K562 (cell line): Measurements from ENCODE around the gene KHDRBS2. TPM values are rescaled to one million over a fixed set of nuclear protein-coding genes. Genes with fewer than 3 reads are reported as not detected.

Source experiments
- ATAC-seq: fragments of 200-7000 bp; cut with Tn5 transposase; 3 replicates; pipeline ENCODE4 v1.9.1; 2020; ENCODE audit warnings: moderate library complexity
- BruUV-seq: library from RNA; stranded (reverse); fragments of 400-500 nt; replicated peaks from 2 replicates; lab custom pipeline; 2021; lab: Mats Ljungman, UMichigan
- CTCF ChIA-PET: fragments of 300-600 bp; formaldehyde crosslinking; extraction: SDS; loops from one replicate; lab custom pipeline; 2021; ENCODE audit warnings: low intra/inter-chr PET ratio; lab: Yijun Ruan, JAX
- POLR2A ChIA-PET: fragments of 300-600, 350-650 bp; sonication (Branson Sonifier 250); formaldehyde crosslinking; extraction: SDS; loops from one replicate; lab custom pipeline; 2021; ENCODE audit warnings: antibody characterized with exemption, inconsistent platforms; lab: Yijun Ruan, JAX
- DNase-seq, 4 experiments: peaks; one replicate each; pipeline versions ENCODE4 v3.0.0 to v3.0.0-alpha.2; 2011 to 2018; ENCODE audit warnings: low spot score in 3 of 4, mixed read lengths in 3 of 4; ENCODE audit errors: extremely low read depth in 1 of 4
- FAIRE-seq: peaks from 2 replicates; lab custom pipeline; 2011; peaks lifted over from hg19 to GRCh38; lab: Jason Lieb, UNC
- H2AFZ ChIP-seq: 2 replicates; pipeline ENCODE4 v1.6.0; 2011; ENCODE audit warnings: low read depth, low read length, control low read depth, inconsistent platforms
- H3K27ac ChIP-seq: fragments of 200-600 bp; 3 replicates; pipeline ENCODE4 v1.8.0; 2011; ENCODE audit warnings: low read depth, mild to moderate bottlenecking, control low read depth, inconsistent platforms, low read length, moderate library complexity, mixed read lengths; ENCODE audit errors: extremely low read depth
- H3K27me3 ChIP-seq, 2 experiments: fragments of 300-600 bp in 1 of 2; 2 replicates in 1 of 2; 3 replicates in 1 of 2; pipeline versions ENCODE4 v1.6.0 to v1.8.0; 2011; ENCODE audit warnings: inconsistent platforms in 2 of 2, low read length in 2 of 2, mild to moderate bottlenecking in 1 of 2, mixed read lengths in 1 of 2, moderate library complexity in 1 of 2; ENCODE audit not compliant: control insufficient read depth in 2 of 2, insufficient read depth in 2 of 2
- H3K36me3 ChIP-seq: fragments of 300-600 bp; 3 replicates; pipeline ENCODE4 v1.8.0; 2011; ENCODE audit warnings: mild to moderate bottlenecking, low read length, inconsistent platforms; ENCODE audit not compliant: control insufficient read depth, insufficient read depth
- H3K4me1 ChIP-seq, 2 experiments: fragments of 200-600 bp in 1 of 2; replicated peaks in 1 of 2; 2 replicates in 1 of 2; 3 replicates in 1 of 2; pipeline versions ENCODE4 v1.5.1 to v1.8.0; 2011; ENCODE audit warnings: inconsistent platforms in 2 of 2, low read length in 2 of 2, mild to moderate bottlenecking in 1 of 2, mixed read lengths in 1 of 2, moderate library complexity in 1 of 2; ENCODE audit not compliant: control insufficient read depth in 2 of 2, insufficient read depth in 2 of 2
- H3K4me2 ChIP-seq: 2 replicates; pipeline ENCODE4 v1.6.1; 2011; ENCODE audit warnings: low read length, control low read depth, inconsistent platforms, mixed read lengths; ENCODE audit not compliant: insufficient read depth
- H3K4me3 ChIP-seq: fragments of 200-600 bp; sonication (generic), shearing (Covaris generic); 2 replicates; pipeline ENCODE4 v1.5.1; 2016; ENCODE audit warnings: control low read depth, inconsistent platforms
- H3K79me2 ChIP-seq: fragments of 200-600 bp; 3 replicates; pipeline ENCODE4 v1.8.0; 2011; ENCODE audit warnings: low read length, inconsistent platforms; ENCODE audit not compliant: control insufficient read depth, insufficient read depth
- H3K9ac ChIP-seq, 2 experiments: 2 replicates each; pipeline versions ENCODE4 v1.6.0 to v1.6.1; 2011; ENCODE audit warnings: low read depth in 2 of 2, low read length in 2 of 2, control low read depth in 1 of 2, inconsistent platforms in 1 of 2, mild to moderate bottlenecking in 1 of 2, mixed read lengths in 1 of 2; ENCODE audit not compliant: insufficient read depth in 1 of 2
- H3K9me1 ChIP-seq: one replicate; pipeline ENCODE4 v1.6.0; 2011; ENCODE audit warnings: inconsistent platforms, mild to moderate bottlenecking, low read length, moderate library complexity; ENCODE audit not compliant: control insufficient read depth, insufficient read depth
- H3K9me3 ChIP-seq: replicated peaks from 2 replicates; pipeline ENCODE4 v1.5.1; 2011; ENCODE audit warnings: low read depth, low read length, inconsistent platforms; ENCODE audit not compliant: control insufficient read depth, insufficient read depth
- H4K20me1 ChIP-seq: replicated peaks from 2 replicates; pipeline ENCODE4 v1.6.1; 2011; ENCODE audit warnings: low read length, inconsistent platforms, mixed read lengths; ENCODE audit not compliant: control insufficient read depth, insufficient read depth
- CBX3 ChIP-seq, 2 experiments: IDR thresholded peaks; 1 replicate in 1 of 2; 2 replicates in 1 of 2; pipeline ENCODE4 v1.6.1; 2012; ENCODE audit warnings: inconsistent platforms in 2 of 2, low read length in 2 of 2, borderline replicate concordance in 1 of 2, control low read depth in 1 of 2
- ETV6 ChIP-seq, 3 experiments: fragments of 150-350 bp in 1 of 3; sonication (generic) in 1 of 3; formaldehyde crosslinking in 1 of 3; IDR thresholded peaks; 2 replicates each; pipeline versions ENCODE4 v1.6.1 to v1.8.0; 2014 to 2022; ENCODE audit warnings: borderline replicate concordance in 2 of 3, low read depth in 2 of 3, antibody characterized with exemption in 1 of 3, low read length in 1 of 3, mild to moderate bottlenecking in 1 of 3, missing genetic modification reagents in 1 of 3
- IRF9 ChIP-seq: fragments of 450-650 bp; IDR thresholded peaks from 2 replicates; pipeline ENCODE4 v1.6.1; 2016; ENCODE audit warnings: missing biosample characterization, missing genetic modification characterization
- MED1 ChIP-seq: sonication (generic); formaldehyde crosslinking; IDR thresholded peaks from 2 replicates; pipeline ENCODE4 v1.8.1; 2023; ENCODE audit warnings: missing genetic modification reagents, borderline replicate concordance
- MEF2D ChIP-seq: conservative IDR thresholded peaks from 2 replicates; pipeline ENCODE4 v1.6.1; 2016; ENCODE audit warnings: low read depth, missing genetic modification characterization, missing compliant biosample characterization
- PHB2 ChIP-seq: fragments of 450-650 bp; IDR thresholded peaks from 2 replicates; pipeline ENCODE4 v1.6.1; 2017; ENCODE audit warnings: low read depth
- PTRF ChIP-seq: fragments of 450-650 bp; IDR thresholded peaks from 2 replicates; pipeline ENCODE4 v1.6.1; 2016; ENCODE audit warnings: mild to moderate bottlenecking, missing genetic modification characterization, missing compliant biosample characterization
- RFX1 ChIP-seq: fragments of 450-650 bp; IDR thresholded peaks from 2 replicates; pipeline ENCODE4 v1.6.1; 2016; ENCODE audit warnings: mild to moderate bottlenecking, moderate library complexity
- TAF1 ChIP-seq: IDR thresholded peaks from 2 replicates; pipeline ENCODE4 v1.6.1; 2011; ENCODE audit warnings: mild to moderate bottlenecking, low read length, moderate library complexity; ENCODE audit not compliant: insufficient read depth, control insufficient read depth, severe bottlenecking; ENCODE audit errors: extremely low read depth
- ZNF143 ChIP-seq: sonication (generic); formaldehyde crosslinking; IDR thresholded peaks from 2 replicates; pipeline ENCODE4 v1.9.0; 2022; ENCODE audit warnings: mild to moderate bottlenecking, missing genetic modification reagents
- ZNF165 ChIP-seq: fragments of 250-450 bp; sonication (Bioruptor Pico); IDR thresholded peaks from 2 replicates; pipeline ENCODE4 v1.4.0; 2020; ENCODE audit warnings: borderline replicate concordance
- ZNF263 ChIP-seq: sonication (generic); formaldehyde crosslinking; IDR thresholded peaks from 2 replicates; pipeline ENCODE4 v1.8.0; 2022; ENCODE audit warnings: mild to moderate bottlenecking, missing genetic modification reagents, borderline replicate concordance
- WGBS: fragments of 100-300 bp; shearing (Covaris generic); methylation state at CpG from one replicate; pipeline ENCODE4 v1.1.6; 2016; ENCODE audit warnings: low coverage, mixed read lengths; ENCODE audit not compliant: insufficient coverage; ENCODE audit errors: missing lambda C conversion rate; 5-methylcytosine and 5-hydroxymethylcytosine counted together
- in situ Hi-C: fragments of 300-500 bp; cut with MboI; formaldehyde crosslinking; loops from 4 replicates; pipeline ENCODE4 v1.15.0; 2018; ENCODE audit warnings: inconsistent platforms, mixed read lengths
- intact Hi-C: fragments of 100-400 bp; cut with micrococcal nuclease; formaldehyde crosslinking; loops from 2 replicates; pipeline ENCODE4 v1.14.2; 2022
- polyA plus RNA-seq, 8 experiments: library from polyadenylated mRNA; depleted of rRNA in 4 of 8; stranded (reverse) in 5 of 8; unstranded in 3 of 8; fragments of >200 nt; fragmentation: Nextera tagmentation in 2 of 8; fragmentation: Illumina TruSeq in 1 of 8; extraction: Ambion mirVana in 2 of 8; extraction: Trizol in 1 of 8; gene quantifications; 2 replicates each; pipeline versions ENCODE4 v1.2.1 to v1.2.3, GENCODE V29; 2011 to 2014; ENCODE audit warnings: inconsistent platforms in 1 of 8, missing spikeins in 1 of 8
- total RNA-seq, 7 experiments: library from RNA; depleted of rRNA in 6 of 7; stranded (reverse); fragments of >200 nt in 6 of 7; fragmentation: Illumina TruSeq in 2 of 7; extraction: Trizol in 2 of 7; gene quantifications; 2 replicates each; pipeline versions ENCODE4 v1.2.1 to v1.2.3, GENCODE V29; 2011 to 2021; ENCODE audit warnings: low replicate concordance in 1 of 7

KHDRBS2 gene
- total and polyA plus RNA-seq, 9 of the 15 experiments (the other 6 are each of a cell fraction or from before 2014, with no cell fraction given) = not detected

- in situ Hi-C loops (no loop called here), intact Hi-C loops (no loop called here)
- FAIRE-seq (no peak), ATAC-seq (no peak), DNase-seq (no peak)
- H4K20me1 ChIP-seq = no peaks in the 10 kb centered on the region
- H2AFZ ChIP-seq = no peak overlapping the region
- H3K9me3 ChIP-seq = no peaks in the 10 kb centered on the region; the same call in 1 of the 2 replicates
- H3K27me3 ChIP-seq = no peaks in the 10 kb centered on the region
- H3K36me3 ChIP-seq = no peaks in the 10 kb centered on the region
- 1% methylated on average over 7 of the region's 7 CpGs for WGBS
- no peak for TF ChIP-seq MEF2D
- CTCF ChIA-PET = no interaction called here
- H3K4me3 ChIP-seq = no peak overlapping the region
- no peaks in the 10 kb centered on the region for H3K79me2 ChIP-seq
- POLR2A ChIA-PET = no interaction called here
- no peaks in the 10 kb centered on the region for H3K4me1 ChIP-seq
- H3K9me1 ChIP-seq = no peaks in the 10 kb centered on the region
- H3K27ac ChIP-seq = no peak overlapping the region
- BruUV-seq = no TSS peak
- no peak overlapping the region for H3K9ac ChIP-seq
- H3K4me2 ChIP-seq = no peak overlapping the region
Observed at GRCh38 chr6:62323818-62324431, 37.9 kb upstream of the KHDRBS2 start.

GRCh38 chr6:62298745-62299392, 12.8 kb upstream of the KHDRBS2 start:
- ATAC-seq (no peak), DNase-seq (no peak), FAIRE-seq (no peak)
- Histone ChIP-seq H4K20me1 (no peaks in the 10 kb centered on the region), H3K79me2 (no peaks in the 10 kb centered on the region), H3K9me3 (no peaks in the 10 kb centered on the region), H3K27ac (no peak overlapping the region), H3K36me3 (no peaks in the 10 kb centered on the region), H3K9ac (no peak overlapping the region), H2AFZ (no peak overlapping the region), H3K9me1 (no peaks in the 10 kb centered on the region), H3K27me3 (no peaks in the 10 kb centered on the region), H3K4me1 (no peaks in the 10 kb centered on the region), H3K4me2 (no peak overlapping the region), H3K4me3 (no peak overlapping the region)
- BruUV-seq = no TSS peak
- intact Hi-C loops (no loop called here), in situ Hi-C loops (no loop called here)
- POLR2A ChIA-PET = no interaction called here
- WGBS = 0% methylated on average over 3 of the region's 3 CpGs
- CTCF ChIA-PET = no interaction called here
- TF ChIP-seq PHB2 = no peak
- no peak for TF ChIP-seq MED1 (CRISPR knock-in tag)
- TF ChIP-seq ZNF143 = no peak
- TF ChIP-seq CBX3 (IDR thresholded peaks at IDR 0.05; ENCODE audit: borderline replicate concordance in 1 of 2, low read length in 2 of 2) = no peak
- TF ChIP-seq IRF9 (tag) = no peak
- TF ChIP-seq ZNF165 (CRISPR knock-in tag) = no peak
- TF ChIP-seq PTRF (tag) = no peak
- no peak for TF ChIP-seq RFX1
- no peak for TF ChIP-seq TAF1
- TF ChIP-seq ZNF263 (CRISPR knock-in tag) = no peak
- no peak for TF ChIP-seq ETV6 (IDR thresholded peaks at IDR 0.05; ENCODE audit: borderline replicate concordance in 1 of 2, low read depth in 2 of 2, low read length in 1 of 2)
- no peak for TF ChIP-seq ETV6 (CRISPR knock-in tag; IDR thresholded peaks at IDR 0.05; ENCODE audit: borderline replicate concordance)
